Stimulated activated CD8-positive, alpha-beta memory T cell treated with anti-CD3 and anti-CD28 coated beads, Interleukin-15, amount 100 ng/mL, for 24 hours (primary cell): ENCODE data around the gene MYO15A.

Experiments used
- DNase-seq: peaks from one replicate; pipeline ENCODE4 v3.0.0-alpha.2; 2020; ENCODE audit warnings: low read depth

The MYO15A gene

DNA sequence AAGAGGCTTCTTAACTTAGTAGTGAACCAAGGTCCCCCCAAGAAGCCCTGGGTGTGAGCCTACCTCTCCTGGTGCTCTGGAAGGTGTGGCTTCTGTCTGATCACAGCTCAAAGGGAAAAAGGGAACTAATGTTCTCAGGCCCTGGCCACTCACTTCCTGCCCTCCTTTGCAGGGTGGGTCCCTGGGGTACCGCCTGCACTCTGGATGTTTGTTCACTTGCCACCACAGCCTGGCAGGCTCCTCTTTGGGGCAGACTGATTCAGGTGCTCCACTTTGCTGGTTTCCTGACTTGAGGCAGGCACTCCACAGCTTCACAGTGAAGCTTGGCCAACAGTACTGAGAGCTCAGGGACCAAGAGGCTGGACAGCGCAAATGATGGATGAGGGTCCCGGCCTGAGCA, 5.9 kb upstream of the MYO15A start:
- DNase-seq, result no peak

- no peak for DNase-seq
These were observed 3.5 kb upstream of the MYO15A start for GRCh38 chr17:18105027-18105426.

DNA sequence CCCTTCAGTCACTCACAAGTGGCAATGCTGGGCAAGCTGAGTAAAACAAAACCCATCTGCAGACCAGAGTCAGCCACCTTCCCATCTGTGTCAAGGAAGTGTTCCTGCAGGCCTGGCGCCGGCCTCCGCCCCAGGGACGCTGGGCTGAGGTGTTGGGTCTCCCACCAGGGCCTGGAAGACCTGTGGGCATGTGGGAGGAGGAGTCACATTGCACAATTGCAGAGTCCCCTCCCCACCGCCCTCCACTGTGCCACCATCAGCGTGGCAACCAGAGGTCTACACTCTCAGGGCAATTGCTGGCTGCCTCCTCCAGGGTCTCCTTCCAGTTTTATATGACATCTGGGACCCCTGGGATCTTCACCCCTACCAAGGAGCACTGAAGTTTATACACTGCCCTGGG, 3.0 kb upstream of the MYO15A start:
- no peak for DNase-seq

DNA sequence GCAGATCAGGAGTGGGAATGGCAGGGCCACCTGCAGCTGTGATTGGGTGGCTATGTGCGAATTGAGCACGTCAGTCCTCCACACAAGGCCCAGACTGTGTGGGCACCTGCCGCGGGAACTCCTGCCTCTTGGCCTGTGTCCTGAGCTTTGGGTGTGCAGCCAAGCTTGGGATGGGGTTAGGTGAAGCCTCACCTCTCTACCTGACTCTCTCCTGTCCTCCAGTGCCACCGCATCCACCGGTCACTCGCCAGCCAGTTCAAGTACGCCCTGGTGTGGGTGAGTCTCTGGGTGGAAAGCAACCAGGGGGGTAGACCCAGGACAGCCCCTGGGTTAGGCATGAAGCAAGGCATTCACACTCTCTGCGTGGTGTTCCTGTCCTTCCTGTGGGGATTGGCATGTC, 2.3 kb upstream of the MYO15A start:
- DNase-seq, result no peak

DNA sequence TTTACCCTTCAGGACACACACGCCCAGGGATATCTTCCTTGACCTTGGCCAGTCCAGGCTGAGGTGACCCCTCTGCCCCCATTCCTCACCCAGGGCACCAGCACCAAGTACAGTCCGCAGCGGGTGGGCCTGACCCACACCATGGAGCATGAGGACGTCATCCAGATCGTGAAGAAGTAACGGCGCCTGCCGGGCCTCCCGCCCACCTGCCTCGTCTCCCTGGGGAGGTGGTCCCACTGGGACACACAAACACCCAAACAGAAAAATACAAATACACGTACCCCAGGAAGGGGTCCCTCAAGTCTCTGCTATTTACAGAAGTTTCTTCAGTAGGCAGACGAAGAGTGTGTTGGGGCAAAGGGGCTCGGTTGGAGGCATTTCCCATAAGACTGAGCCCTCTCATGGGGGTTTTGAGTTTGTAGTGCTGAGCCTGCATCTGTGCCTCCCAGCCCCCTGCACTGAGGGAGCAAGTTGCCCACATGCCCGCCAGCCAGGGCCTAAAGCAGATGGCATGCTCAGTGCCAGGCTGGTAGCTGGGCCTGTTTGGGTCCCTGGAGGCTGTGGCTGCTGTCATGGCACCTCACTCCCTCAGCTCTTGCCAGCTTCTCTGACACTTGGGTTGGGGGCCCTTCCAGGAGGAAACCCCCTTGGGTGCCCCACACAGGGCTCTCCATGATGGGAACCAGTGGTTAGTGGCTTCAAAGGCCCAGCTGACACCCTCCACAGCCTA, 1.3 kb upstream of the MYO15A start:
- no peak for DNase-seq

GRCh38 chr17:18107971-18108370, 585 bp upstream of the MYO15A start:
- no peak for DNase-seq

GRCh38 chr17:18109935-18110485, 1.5 kb downstream of the MYO15A start:
- no peak for DNase-seq

DNA sequence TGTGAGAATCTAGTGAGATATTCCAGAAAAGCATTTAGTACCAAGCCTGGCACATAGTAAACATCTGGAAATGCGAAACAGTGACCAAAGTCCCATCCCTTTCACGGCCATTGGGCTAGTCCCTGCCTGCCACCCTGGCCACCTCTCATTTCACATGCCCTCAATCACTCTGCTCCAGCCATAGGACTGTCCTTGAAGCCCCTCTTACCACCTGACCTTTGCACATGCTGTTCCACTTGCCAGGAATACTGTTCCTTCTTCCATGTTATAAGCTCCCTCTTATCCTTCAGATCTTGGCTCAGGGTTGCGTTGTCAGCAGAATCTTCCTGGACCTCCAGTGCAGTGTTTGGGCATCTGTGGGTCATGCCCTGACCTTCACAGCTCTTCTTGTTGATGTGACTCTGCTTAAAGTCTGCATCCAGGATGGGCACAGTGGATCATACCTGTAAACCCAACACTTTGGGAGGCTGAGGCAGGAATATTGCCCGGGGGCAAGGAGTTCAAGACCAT, 2.1 kb downstream of the MYO15A start:
- DNase-seq, result no peak

DNA sequence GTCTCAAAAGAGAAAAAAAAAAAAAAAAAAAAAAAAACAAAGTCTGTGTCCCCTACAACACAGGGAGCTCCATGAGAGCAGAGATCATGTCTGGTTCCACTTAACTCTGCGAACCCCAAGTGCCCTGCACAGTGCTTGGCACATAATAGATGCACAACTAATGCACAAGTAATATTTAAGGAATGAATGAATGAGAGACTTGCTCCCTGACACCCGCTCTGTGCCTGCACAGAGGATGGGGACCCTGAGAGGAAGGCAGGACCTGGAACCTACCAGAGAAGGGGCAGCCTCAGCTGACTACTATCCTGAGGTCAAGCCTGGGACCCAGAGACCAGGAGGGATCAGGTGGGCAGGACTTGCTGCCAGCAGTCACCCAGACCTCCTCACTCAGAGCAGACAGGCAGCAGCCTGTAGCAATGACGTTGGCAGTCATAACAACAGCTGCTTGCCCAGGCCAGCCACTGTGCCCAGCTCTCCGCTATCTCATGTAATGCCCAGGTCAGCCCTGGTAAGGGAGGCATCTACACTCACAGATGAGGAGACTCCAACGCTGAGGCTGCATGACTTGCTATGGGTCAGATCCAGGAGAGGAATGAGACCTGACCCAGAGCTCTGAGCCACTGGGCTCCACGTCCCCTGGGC, 2.9 kb downstream of the MYO15A start:
- no peak for DNase-seq

- no peak for DNase-seq
These were observed 7.0 kb downstream of the MYO15A start for GRCh38 chr17:18115517-18115916.

- DNase-seq, result no peak
These were observed 7.5 kb downstream of the MYO15A start for GRCh38 chr17:18116078-18116477.

GRCh38 chr17:18117533-18117932, 9.0 kb downstream of the MYO15A start:
- no peak for DNase-seq

DNA sequence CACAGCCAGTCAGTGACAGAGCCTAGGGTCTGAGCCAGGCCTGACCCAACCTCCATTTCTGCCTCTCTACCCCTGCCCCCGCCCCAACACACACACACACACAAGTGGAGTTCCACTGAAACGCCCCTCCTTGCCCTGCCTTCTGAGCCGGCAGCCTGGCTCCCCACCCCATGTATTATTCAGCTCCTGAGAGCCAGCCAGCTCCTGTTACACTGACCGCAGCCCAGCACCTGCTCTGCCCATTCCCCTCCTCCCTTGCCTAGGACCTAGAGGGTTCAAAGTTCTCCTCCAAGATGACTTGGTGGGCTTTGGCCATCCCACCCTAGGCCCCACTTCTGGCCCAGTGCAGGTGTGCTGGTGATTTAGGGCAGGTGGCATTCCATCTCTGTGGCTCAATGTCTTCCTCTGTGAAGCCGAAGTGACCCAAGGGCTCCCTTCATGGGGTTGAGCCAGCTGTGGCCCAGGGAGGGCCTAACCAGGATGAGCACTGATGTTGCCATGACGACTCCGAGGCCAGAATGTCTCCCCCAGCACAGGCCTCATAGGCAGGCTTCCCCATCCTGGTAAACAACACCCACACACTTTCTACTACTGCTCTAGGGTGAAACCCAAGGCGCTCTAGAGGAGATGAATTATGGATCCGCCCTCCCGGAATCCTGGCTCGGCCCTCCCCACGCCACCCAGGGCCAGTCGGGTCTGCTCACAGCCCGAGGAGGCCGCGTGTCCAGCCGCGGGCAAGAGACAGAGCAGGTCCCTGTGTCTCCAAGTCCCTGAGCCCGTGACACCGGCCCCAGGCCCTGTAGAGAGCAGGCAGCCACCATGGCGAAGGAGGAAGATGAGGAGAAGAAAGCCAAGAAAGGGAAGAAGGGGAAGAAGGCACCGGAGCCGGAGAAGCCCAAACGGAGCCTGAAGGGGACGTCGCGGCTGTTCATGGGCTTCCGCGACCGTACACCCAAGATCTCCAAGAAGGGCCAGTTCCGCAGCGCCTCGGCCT, 9.7 kb downstream of the MYO15A start:
- no peak for DNase-seq

DNA sequence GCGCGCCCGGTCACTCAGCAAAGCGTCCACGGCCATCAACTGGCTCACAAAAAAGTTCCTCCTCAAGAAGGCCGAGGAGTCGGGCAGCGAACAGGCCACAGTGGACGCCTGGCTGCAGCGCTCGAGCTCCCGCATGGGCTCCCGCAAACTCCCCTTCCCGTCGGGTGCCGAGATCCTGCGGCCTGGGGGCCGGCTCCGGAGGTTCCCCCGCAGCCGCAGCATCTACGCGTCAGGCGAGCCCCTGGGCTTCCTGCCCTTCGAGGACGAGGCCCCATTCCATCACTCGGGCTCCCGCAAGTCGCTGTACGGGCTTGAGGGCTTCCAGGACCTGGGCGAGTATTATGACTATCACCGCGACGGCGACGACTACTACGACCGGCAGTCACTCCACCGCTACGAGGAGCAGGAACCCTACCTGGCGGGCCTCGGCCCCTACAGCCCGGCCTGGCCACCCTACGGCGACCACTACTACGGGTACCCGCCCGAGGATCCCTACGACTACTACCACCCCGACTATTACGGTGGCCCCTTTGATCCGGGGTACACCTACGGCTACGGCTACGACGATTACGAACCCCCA, 10.7 kb downstream of the MYO15A start:
- no peak for DNase-seq

- no peak for DNase-seq
These were observed 11.4 kb downstream of the MYO15A start for GRCh38 chr17:18119938-18120337.

DNA sequence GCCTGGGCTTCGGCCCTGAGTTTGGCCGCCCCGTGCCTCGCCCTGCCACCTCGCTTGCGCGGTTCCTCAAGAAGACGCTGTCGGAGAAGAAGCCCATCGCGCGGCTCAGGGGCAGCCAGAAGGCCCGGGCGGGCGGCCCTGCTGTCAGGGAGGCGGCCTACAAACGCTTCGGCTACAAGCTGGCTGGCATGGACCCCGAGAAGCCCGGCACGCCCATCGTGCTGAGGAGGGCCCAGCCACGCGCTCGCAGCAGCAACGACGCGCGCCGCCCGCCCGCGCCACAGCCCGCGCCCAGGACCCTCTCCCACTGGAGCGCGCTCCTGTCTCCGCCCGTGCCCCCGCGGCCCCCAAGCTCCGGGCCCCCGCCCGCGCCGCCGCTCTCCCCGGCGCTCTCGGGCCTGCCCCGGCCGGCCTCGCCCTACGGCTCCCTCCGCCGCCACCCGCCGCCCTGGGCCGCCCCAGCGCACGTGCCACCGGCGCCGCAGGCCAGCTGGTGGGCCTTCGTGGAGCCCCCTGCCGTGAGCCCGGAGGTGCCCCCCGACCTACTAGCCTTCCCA, 12.0 kb downstream of the MYO15A start:
- DNase-seq, result no peak

GRCh38 chr17:18121144-18121910, 12.8 kb downstream of the MYO15A start:
- no peak for DNase-seq

DNA sequence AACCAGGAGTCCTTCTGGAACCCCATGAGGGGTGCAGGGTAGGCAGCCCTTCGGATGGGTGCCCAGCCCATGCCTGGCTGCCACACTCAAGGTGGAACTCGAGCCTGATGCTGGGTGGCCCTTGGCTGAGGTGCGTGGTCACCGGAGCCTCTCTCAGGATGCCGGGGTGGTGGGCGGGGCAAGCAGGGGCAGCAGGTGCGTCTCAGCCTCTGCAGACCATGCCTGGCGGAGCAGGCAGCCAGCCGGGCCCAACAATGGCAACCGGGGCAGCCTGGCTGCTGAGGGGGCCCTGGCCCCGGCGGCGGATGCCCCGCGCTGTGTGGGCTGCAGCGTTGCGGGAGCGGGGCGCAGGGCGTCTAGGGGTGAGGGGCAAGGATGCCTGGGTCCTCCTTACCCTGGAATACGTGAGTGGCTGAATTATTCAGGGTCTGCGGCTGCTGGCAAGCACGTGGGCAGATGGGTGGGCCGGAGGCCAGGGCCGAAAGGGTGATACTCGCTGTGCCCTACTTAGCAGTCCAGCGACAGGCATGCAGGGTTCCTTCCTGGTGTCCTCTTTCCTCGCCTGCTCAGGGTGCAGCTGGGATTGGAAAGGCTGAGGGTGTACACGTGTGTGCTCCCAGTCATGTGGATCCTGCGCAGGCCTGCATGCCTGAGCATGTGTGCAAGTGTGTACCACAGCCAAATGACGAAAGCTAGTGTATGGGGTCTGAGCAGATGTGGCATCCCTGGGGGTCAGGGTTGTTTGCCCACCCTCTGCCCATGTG, 14.6 kb downstream of the MYO15A start:
- DNase-seq, result no peak

GRCh38 chr17:18124345-18125126, 16.0 kb downstream of the MYO15A start:
- DNase-seq, result no peak
